ENCODE measurements around the gene TNFRSF13B.
"Not testable (repeated sequence)": the region's sequence is repeated elsewhere in the genome, so short reads cannot be mapped to it uniquely, and the experiment has no call there.

TNFRSF13B gene

DNA sequence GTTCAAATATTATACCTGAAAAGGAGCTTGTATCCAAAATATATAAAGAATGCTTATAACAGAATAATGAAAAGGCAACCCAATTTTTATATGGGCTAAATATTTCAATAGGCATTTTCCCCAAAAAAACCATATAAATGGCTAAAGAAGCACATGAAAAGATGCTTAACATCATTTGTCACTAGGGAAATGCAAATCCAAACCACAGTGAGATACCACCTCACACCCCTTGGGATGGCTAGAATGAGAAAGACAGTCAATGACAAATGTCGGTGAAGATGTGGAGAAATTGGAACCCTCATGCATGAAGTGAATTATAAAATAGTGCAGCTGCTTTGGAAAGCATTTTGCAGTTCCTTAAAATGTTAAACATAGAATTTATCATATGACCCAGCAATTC, 3.1 kb downstream of the TNFRSF13B start:
- no peak for DNase-seq (ENCODE audit: extremely low read depth in 1 of 2, low read depth in 1 of 2)

DNA sequence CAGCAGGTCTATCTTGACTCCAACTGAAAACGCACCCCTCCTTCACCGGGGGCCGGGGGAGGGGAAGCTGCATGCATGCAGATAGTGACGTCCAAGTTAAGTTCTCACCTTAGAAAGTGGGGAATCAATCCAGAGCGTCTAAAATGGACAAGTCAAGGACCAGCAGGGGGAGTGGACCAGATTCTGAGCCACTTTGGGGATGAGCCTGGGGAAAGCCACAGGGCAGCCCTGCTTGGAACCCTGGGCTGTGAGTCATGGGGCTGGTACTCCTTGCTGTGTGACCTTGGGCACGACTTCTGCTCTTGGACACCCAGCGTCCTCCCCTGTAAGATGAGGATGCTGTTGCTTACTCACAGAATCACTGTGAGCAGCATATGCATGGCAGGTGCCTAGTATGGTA, 9.1 kb downstream of the TNFRSF13B start:
- no peak for DNase-seq (ENCODE audit: extremely low read depth in 1 of 2, low read depth in 1 of 2)

- no peak for DNase-seq (ENCODE audit: extremely low read depth in 1 of 2, low read depth in 1 of 2)
Observed at GRCh38 chr17:16961792-16962191, 10.1 kb downstream of the TNFRSF13B start.

DNA sequence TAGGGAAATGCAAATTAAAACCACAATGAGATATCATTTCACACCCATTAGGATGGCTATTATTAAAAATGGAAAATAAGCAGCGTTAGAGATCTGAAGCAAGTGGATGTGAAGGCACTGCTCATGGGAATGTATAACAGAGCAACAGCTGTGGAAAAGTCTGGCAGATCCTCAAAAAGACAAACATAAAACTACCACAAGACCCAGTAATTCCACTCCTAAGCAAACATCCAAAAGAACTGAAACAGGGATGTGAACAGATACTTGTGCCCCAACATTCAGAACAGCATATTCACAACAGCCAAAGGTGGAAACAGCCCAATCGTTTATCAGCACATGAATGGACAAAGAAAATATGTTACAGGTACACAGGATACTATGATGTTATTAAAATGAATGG, 10.9 kb downstream of the TNFRSF13B start:
- not testable (repeated sequence) for DNase-seq (ENCODE audit: extremely low read depth in 1 of 2, low read depth in 1 of 2)

GRCh38 chr17:16955011-16955410, 16.9 kb downstream of the TNFRSF13B start:
- DNase-seq (ENCODE audit: extremely low read depth in 1 of 2, low read depth in 1 of 2): not testable (repeated sequence)

DNA sequence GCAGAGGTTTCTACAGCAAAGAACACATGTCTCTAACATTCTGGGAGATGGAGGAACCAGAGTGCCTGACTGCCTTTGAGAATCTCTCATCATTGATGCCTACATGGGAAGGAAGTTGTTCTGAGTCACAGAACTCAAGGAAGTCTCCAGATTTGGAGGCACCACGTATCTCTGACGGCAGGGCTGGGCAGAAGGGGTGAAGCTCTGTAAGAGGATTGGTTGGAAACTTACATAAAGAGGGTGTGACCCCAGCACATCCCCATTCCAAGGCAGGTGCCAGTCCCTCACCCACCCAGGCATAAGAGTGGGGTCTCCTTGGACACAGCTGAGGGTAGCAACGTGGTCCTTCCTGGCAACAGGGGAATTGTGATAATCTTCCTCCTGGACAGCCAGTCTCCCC, 17.4 kb downstream of the TNFRSF13B start:
- DNase-seq (ENCODE audit: extremely low read depth in 1 of 2, low read depth in 1 of 2): no peak

DNA sequence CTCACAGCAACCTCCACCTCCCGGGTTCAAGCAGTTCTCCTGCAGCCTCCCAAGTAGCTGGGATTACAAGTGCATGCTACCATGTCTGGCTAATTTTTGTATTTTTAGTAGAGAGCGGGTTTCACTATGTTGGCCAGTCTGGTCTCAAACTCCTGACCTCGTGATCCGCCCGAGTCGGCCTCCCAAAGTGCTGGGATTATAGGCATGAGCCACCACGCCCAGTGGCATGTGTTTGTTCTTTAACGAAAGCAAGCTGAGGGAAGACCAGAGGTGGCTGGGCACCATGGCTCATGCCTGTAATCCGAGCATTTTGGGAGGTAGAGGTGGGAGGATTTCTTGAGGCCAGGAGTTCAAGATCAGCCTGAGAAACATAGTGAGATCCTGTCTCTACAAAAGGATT, 18.1 kb downstream of the TNFRSF13B start:
- DNase-seq (ENCODE audit: extremely low read depth in 1 of 2, low read depth in 1 of 2): no peak

GRCh38 chr17:16953347-16953746, 18.6 kb downstream of the TNFRSF13B start:
- DNase-seq (ENCODE audit: extremely low read depth in 1 of 2, low read depth in 1 of 2): no peak

- no peak for DNase-seq (ENCODE audit: extremely low read depth in 1 of 2, low read depth in 1 of 2)
Observed at GRCh38 chr17:16952401-16952800, 19.5 kb downstream of the TNFRSF13B start.

DNA sequence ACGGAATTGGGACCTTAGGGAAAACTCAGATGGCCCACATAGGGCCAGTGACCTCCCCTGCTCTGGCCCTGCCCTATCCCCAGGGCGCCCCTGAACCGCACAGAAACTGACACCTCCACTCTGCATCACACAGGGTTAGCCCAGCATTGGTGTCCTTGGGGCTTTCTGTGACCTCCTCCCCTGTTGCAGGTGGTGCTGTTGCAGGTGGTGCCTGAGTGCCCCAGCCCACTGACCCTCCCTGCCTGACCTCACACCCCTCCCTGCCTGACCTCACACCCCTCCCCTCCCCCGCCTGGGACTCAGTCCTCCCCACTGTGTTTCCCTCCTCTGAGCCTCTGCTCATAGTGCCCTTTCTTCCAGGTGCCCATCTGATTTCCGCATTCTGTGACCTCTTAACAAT, 21.4 kb downstream of the TNFRSF13B start:
- no peak for DNase-seq (ENCODE audit: extremely low read depth in 1 of 2, low read depth in 1 of 2)

GRCh38 chr17:16948587-16949376, 23.1 kb downstream of the TNFRSF13B start:
- no peak for DNase-seq (ENCODE audit: extremely low read depth in 1 of 2, low read depth in 1 of 2)

GRCh38 chr17:16947470-16947869, 24.4 kb downstream of the TNFRSF13B start:
- no peak for DNase-seq (ENCODE audit: extremely low read depth in 1 of 2, low read depth in 1 of 2)

- no peak for DNase-seq (ENCODE audit: extremely low read depth in 1 of 2, low read depth in 1 of 2)
Observed at GRCh38 chr17:16945663-16946218, 26.2 kb downstream of the TNFRSF13B start.

DNA sequence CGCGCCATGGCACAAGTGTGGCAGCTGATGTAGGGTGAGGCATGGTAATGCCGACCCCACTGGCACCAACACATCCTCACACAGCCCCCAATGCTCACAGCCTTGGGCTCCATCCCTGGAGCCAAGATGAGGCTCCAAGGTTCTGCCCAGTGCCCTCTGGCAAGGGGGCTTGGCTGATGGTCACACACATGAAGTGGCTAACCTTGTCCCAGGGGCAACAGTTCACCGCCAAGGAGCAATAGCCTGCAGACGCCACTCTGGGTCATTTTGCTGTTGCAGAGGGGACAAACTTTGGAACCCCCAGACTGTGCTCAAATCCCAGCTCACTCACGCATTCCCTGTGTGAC, 26.8 kb downstream of the TNFRSF13B start:
- no peak for DNase-seq (ENCODE audit: extremely low read depth in 1 of 2, low read depth in 1 of 2)

DNA sequence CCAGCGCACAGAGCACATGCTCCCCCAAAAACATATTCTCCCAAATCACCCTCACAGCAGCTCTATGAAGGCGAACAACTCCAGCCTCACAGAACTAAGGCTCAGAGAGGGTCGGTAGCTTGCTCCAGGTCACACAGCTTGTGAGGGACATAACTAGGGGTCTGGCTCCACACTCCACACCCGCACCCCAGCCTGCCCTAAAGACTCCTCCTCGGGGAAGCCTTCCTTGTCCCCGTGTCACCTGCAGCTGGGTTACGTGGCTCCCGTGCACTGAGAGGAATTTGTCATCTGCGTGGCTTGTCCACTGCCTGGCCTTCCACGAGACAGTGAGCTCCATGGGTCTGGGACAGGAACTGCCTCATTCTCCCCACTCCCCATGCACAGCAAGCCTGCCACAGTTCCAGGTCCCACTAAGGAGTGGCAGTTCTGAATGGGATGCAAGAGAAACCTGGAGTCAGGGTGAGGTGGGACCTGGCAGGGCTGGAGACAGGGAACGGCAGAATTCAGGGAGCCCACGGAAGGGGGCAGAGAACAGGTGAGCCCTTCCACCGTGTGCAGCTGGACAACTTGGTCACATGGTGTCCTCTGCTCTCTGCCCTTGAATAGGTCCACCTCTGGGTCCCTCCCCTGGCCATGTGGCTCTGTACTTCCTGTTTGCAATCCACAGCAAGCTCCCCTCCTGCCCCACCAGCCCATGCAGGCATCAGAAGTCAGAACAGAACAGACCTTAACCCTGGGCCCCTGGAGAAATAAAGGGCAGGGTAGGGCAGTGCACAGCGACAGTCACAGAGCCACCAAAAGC, 27.4 kb downstream of the TNFRSF13B start:
- DNase-seq (ENCODE audit: extremely low read depth in 1 of 2, low read depth in 1 of 2): no peak

DNA sequence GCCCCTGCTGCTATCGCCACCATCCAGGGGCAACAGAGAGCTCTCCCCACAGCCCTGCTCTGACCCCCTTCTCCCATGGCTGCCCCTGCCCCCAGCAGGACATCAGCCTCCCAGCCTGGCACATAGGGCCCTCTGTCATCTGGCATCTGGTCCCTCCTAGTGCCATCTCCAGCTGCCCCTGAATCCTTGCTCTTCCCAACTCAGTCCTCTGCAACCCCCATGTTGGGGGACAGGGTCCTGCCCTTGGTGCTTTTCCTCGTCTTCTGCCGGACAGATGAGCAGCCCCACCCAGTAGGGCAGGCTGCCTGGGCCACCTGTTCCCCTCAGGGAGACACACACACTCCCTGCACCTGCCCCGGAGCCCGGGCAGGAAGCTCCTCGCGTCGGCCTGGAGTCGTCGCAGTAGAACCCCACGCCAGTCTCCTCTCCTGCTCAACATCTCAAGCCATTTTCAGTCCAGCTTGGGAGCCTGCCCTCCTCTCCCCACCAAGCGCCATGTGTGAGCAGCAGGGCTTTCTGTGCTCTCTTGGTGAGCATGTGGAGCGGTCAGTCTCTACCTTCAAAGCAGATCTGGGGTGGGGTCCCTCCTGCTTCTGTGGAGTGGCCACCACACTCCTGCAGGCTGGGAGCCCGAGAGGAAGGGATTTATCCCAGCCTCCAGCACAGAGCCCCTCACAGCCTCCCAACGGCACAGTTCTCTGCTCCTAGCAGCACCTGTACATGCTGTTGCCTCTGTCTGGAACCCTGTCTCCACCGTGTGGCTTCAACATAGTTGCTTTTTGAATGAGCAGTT, 28.2 kb downstream of the TNFRSF13B start:
- no peak for DNase-seq (ENCODE audit: extremely low read depth in 1 of 2, low read depth in 1 of 2)

- DNase-seq (ENCODE audit: extremely low read depth in 1 of 2, low read depth in 1 of 2): no peak
Observed at GRCh38 chr17:16943032-16943352, 28.9 kb downstream of the TNFRSF13B start.

GRCh38 chr17:16942141-16943031, 29.5 kb downstream of the TNFRSF13B start:
- DNase-seq (ENCODE audit: extremely low read depth in 1 of 2, low read depth in 1 of 2): no peak

GRCh38 chr17:16941072-16942036, 30.6 kb downstream of the TNFRSF13B start:
- DNase-seq (ENCODE audit: extremely low read depth in 1 of 2, low read depth in 1 of 2): no peak

Data from stimulated activated CD8-positive, alpha-beta memory T cell treated with anti-CD3 and anti-CD28 coated beads, Interleukin-7, amount 100 ng/mL, for 48 hours (primary cell).